Measurements from ENCODE around the gene PYGO2. TPM values are rescaled to one million over a fixed set of nuclear protein-coding genes. Genes with fewer than 3 reads are reported as not detected.
"Not testable (repeated sequence)": the region's sequence is repeated elsewhere in the genome, so short reads cannot be mapped to it uniquely, and the experiment has no call there.

PYGO2 gene
- total RNA-seq, 4 donors from 2014 or later, result 14.4 to 18.8 (median 17.5) TPM

- peak overlapping the region; percentile 35 to 88 (median 74) for H3K27ac ChIP-seq
- peaks cover 0 to 38% (median 0%) of the 10 kb centered on the region in 3 donors for H3K36me3 ChIP-seq
- TF ChIP-seq, protein P1, sequence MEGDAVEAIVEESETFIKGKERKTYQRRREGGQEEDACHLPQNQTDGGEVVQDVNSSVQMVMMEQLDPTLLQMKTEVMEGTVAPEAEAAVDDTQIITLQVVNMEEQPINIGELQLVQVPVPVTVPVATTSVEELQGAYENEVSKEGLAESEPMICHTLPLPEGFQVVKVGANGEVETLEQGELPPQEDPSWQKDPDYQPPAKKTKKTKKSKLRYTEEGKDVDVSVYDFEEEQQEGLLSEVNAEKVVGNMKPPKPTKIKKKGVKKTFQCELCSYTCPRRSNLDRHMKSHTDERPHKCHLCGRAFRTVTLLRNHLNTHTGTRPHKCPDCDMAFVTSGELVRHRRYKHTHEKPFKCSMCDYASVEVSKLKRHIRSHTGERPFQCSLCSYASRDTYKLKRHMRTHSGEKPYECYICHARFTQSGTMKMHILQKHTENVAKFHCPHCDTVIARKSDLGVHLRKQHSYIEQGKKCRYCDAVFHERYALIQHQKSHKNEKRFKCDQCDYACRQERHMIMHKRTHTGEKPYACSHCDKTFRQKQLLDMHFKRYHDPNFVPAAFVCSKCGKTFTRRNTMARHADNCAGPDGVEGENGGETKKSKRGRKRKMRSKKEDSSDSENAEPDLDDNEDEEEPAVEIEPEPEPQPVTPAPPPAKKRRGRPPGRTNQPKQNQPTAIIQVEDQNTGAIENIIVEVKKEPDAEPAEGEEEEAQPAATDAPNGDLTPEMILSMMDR (IDR thresholded peaks at IDR 0.05), result no peak
- no peak for TF ChIP-seq POLR2A (IDR thresholded peaks at IDR 0.05)
- no peaks in the 10 kb centered on the region for H3K9me3 ChIP-seq
- intact Hi-C loops (cut with DNase I), result no loop called here
- H3K4me3 ChIP-seq, result peak overlapping the region in 3 of 4 donors; percentile 63 to 76 (median 71)
- DNase-seq, result no peak
- H3K27me3 ChIP-seq, result no peaks in the 10 kb centered on the region
- WGBS, 2 donors, result 67 to 70% methylated on average over 6 of the region's 6 CpGs
- H3K4me1 ChIP-seq, result peaks cover 15 to 41% (median 17%) of the 10 kb centered on the region in 3 donors
Measured at GRCh38 chr1:154982341-154982740, 20.8 kb upstream of the PYGO2 start.

- Histone ChIP-seq H3K36me3 (peaks cover 0 to 29% (median 0%) of the 10 kb centered on the region in 3 donors), H3K27ac (no peak overlapping the region), H3K4me3 (no peak overlapping the region), H3K9me3 (no peaks in the 10 kb centered on the region), H3K4me1 (peaks cover 6 to 34% (median 14%) of the 10 kb centered on the region in 3 donors), H3K27me3 (no peaks in the 10 kb centered on the region)
- intact Hi-C loops (cut with DNase I), result no loop called here
- TF ChIP-seq, protein P1 (IDR thresholded peaks at IDR 0.05), result no peak
- no peak for TF ChIP-seq POLR2A (IDR thresholded peaks at IDR 0.05)
- whole genome bisulfite sequencing, 2 donors, result 91 to 100% methylated on average over 3 of the region's 3 CpGs
- no peak for DNase-seq
Measured at GRCh38 chr1:154978360-154978759, 16.8 kb upstream of the PYGO2 start.

DNA sequence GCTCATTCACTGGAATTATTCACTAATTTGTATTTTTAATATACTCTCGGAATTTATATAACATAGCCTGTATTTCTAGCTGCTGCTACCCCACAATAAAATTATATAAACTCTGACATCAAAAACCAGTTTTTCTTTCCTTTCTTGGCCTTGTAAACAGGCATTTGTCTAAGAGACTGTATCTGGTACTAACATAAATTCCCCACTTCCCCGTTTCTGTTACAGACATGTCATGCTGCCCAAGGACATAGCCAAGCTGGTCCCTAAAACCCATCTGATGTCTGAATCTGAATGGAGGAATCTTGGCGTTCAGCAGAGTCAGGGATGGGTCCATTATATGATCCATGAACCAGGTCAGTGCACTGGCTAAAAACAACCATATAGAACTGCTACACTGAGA is 16.2 kb upstream of the PYGO2 start:
- H3K27me3 ChIP-seq; H3K4me3 ChIP-seq; H3K9me3 ChIP-seq; DNase-seq; H3K27ac ChIP-seq; intact Hi-C loops (cut with DNase I): not testable (repeated sequence)
- Histone ChIP-seq H3K4me1 (peaks cover 10 to 38% (median 19%) of the 10 kb centered on the region in 3 donors), H3K36me3 (peaks cover 0 to 29% (median 0%) of the 10 kb centered on the region in 3 donors)
- WGBS, 2 donors, result 42 to 50% methylated on average over 2 to 3 of the region's 3 CpGs

GRCh38 chr1:154975409-154976059 is 14.0 kb upstream of the PYGO2 start:
- Histone ChIP-seq H3K36me3 (peaks cover 0 to 27% (median 0%) of the 10 kb centered on the region in 3 donors), H3K27ac (peak overlapping the region; percentile 96 to 99 (median 98)), H3K9me3 (no peaks in the 10 kb centered on the region), H3K27me3 (no peaks in the 10 kb centered on the region), H3K4me3 (peak overlapping the region; percentile 53 to 79 (median 64)), H3K4me1 (peaks cover 26 to 54% (median 33%) of the 10 kb centered on the region in 3 donors)
- intact Hi-C loops (cut with DNase I), result no loop called here
- no peak for DNase-seq
- TF ChIP-seq POLR2A (IDR thresholded peaks at IDR 0.05), result peak in 1 of 4 donors; percentile 33
- TF ChIP-seq, protein P1 (IDR thresholded peaks at IDR 0.05), result no peak
- 0 to 1% methylated on average over 13 to 20 of the region's 24 CpGs for WGBS, 2 donors

GRCh38 chr1:154974808-154975408 is 13.3 kb upstream of the PYGO2 start:
- peak in 3 of 4 donors; percentile 74 to 91 (median 78) for TF ChIP-seq POLR2A (IDR thresholded peaks at IDR 0.05)
- TF ChIP-seq, protein P1 (IDR thresholded peaks at IDR 0.05), result peak in 2 of 6 experiments; percentile 9 to 12
- DNase-seq, result peak; percentile 77
- intact Hi-C loops (cut with DNase I), result no loop called here
- peak overlapping the region; percentile 53 to 79 (median 64) for H3K4me3 ChIP-seq
- WGBS, 2 donors, result 0 to 1% methylated on average over 29 to 30 of the region's 30 CpGs
- peak overlapping the region; percentile 96 to 99 (median 98) for H3K27ac ChIP-seq
- H3K27me3 ChIP-seq, result no peaks in the 10 kb centered on the region
- H3K4me1 ChIP-seq, result peaks cover 32 to 60% (median 39%) of the 10 kb centered on the region in 3 donors
- no peaks in the 10 kb centered on the region for H3K9me3 ChIP-seq
- peaks cover 0 to 22% (median 0%) of the 10 kb centered on the region in 3 donors for H3K36me3 ChIP-seq
